HG03066 (cell line): ENCODE measurements around the gene CPLX1.
"Not testable (repeated sequence)": the region's sequence is repeated elsewhere in the genome, so short reads cannot be mapped to it uniquely, and the experiment has no call there.

Experiments
- ATAC-seq: cut with Tn5 transposase; IDR thresholded peaks from one replicate; pipeline ENCODE4 v1.9.1; 2021; ENCODE audit warnings: low read depth; ENCODE audit not compliant: unreplicated experiment

Gene CPLX1

DNA sequence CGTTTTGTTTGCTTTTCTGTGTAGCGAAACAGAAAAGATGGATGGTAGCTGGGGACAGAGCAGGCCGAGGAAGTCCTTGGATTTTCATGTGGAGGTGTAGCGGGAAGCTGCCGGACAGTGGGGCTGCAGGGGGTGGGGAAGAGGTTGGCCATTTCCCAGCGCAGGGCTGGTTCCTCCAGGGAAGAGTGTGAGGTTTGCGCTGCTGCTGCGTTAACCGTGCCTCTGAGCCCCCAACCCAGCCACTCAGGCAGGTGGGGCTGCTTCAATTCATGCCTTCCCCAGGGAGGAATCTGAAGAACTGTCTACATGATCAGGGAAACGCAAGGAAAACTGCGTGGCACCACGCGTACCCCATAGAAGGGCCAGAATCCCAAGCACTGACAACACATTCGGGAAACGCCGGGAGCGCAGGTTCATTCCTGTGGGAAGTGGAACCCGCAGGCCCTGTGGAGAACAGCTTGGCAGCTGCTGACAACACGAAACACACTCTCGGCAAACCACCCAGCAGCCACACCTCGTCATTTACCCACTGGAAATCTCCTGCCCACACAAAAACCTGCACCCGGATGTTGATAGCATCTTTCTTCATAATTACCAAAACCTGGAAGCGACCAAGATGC lies 62.6 kb downstream of the CPLX1 start:
- ATAC-seq, result no peak

DNA sequence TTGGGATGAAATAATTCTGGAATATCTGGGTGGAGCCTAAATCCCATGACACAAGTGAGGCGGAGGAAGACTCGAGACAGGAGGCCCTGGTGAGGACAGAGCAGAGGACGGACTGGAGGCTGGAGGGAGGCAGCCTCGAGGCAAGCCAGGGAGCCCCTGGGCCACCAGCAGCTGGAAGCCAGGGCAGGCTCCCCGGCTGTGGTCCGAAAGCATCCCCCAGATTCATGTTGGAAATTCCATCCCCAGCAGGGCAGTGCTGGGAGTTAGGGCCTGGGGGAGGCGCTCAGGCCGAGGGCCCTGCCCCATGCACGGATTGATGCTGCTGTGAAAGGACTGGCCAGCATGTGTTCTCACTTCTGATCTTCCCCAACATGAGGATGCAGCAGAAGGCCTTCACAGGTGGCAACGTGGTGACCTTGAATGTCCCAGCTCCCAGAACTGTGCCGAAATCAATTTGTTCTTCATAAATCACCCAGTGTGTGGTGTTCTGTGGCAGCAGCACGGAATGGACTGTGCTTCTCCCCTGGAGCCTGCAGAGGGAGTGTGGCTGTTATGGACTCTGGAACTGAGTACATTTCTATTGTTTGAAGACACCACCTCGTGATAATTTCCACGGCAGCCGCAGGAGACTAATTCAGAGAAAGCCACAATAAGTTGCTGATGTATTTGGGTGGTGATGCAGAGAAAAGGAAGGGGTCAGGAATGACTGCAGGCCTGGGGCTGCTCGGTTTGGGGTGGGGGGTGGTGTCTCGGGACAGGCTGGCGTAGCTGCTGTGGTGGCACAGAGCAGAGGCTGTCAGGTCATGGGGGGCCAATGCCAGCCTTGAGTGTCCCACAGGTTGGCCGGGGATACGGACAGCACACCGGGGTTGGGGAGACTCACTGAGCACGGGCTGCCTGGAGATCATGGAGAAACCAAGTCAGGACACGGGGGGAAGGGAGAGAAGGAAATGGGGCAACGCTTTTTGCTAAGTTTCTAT lies 63.4 kb downstream of the CPLX1 start:
- ATAC-seq, result no peak

DNA sequence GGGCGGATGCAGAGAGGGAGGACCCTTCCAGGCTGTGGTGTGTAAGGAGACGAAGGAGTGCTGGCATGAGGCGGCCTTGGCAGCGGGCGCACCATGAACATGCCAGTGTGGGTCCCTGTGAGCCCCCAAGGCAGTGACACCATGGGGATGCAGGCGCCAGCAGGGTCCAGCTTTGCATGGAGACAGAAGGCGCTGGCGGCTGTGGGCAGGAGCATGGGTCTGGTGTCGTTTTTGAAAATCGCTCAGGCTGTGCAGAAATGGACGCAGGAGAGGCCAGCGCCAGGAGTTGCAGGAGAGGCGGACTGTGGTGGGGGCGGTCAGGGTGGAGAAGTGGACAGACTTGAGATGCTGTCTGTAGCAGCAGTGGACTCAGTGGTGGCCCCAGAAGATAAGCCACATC lies 64.2 kb downstream of the CPLX1 start:
- no peak for ATAC-seq

DNA sequence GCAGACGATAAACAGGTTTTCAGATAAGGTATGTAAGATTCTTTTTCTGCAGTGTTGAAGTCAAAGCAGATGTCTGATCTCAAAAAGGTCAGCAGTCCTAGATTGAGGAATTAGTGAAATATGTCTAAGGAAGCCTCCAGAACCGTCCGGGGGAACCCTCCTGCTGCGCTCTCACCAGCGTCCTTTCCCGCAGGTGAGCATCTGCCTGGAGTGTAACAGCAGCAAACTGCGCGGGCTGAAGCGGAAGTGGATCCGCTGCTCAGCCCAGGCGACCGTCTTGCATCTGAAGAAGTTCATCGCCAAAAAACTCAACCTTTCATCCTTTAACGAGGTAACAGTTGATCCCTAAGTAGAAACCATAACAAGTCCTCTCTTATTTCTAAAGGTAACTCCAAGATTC lies 64.8 kb downstream of the CPLX1 start:
- no peak for ATAC-seq

DNA sequence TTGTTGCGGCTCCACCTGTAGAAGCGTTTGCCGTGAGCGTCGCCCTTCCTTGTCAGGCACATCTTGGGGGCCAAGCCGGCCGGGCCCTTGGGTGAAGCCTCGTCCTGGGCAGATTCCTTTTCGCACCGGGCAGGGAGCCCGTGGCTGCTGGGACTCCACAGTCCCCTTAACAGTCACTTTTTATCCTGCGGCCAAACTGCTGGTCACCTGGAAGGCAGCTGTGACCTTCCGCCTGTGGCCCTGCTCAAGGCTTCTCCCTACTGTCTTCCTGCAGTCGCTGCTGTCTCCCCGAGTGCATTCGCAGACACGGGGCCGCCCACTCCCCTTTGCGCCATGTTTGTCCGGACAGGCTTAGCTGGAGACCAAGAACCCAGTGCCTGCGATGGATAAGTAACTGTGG lies 65.3 kb downstream of the CPLX1 start:
- no peak for ATAC-seq

DNA sequence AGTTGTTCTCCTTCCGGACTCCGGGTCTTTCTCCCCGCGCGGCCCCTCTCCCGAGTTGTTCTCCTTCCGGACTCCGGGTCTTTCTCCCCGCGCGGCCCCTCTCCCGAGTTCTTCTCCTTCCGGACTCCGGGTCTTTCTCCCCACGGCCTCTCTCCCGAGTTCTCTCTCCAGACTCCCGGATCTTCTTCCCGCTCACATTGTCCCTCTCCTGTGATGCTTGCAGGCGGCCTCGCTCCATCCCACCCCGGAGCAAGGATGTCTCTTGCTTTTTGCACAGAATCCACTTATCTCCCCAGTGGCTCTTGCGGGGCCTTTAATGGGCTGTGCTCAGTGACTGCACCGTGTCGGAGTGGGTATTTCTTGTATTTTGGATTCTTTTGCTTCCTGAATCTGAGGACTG lies 66.1 kb downstream of the CPLX1 start:
- not testable (repeated sequence) for ATAC-seq

DNA sequence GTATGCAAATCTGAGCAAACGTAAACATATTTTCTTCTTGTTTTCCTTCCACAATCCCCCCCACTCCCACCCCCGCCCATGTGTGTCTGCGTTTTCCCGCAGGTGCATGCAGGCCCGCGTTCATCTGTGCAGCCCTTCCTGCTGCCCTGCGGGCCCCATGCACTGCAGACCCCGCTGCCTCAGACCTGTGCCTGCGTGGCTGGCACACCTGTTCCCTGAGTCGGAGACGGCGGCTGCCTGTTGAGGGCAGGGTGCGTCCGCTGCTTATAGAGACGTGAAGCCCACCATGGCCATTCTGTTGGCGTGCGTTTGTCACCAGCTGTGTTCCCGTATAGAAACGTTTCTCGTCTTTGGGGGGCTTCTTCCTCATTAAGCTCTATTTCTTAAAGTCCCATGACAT lies 68.8 kb downstream of the CPLX1 start:
- no peak for ATAC-seq

DNA sequence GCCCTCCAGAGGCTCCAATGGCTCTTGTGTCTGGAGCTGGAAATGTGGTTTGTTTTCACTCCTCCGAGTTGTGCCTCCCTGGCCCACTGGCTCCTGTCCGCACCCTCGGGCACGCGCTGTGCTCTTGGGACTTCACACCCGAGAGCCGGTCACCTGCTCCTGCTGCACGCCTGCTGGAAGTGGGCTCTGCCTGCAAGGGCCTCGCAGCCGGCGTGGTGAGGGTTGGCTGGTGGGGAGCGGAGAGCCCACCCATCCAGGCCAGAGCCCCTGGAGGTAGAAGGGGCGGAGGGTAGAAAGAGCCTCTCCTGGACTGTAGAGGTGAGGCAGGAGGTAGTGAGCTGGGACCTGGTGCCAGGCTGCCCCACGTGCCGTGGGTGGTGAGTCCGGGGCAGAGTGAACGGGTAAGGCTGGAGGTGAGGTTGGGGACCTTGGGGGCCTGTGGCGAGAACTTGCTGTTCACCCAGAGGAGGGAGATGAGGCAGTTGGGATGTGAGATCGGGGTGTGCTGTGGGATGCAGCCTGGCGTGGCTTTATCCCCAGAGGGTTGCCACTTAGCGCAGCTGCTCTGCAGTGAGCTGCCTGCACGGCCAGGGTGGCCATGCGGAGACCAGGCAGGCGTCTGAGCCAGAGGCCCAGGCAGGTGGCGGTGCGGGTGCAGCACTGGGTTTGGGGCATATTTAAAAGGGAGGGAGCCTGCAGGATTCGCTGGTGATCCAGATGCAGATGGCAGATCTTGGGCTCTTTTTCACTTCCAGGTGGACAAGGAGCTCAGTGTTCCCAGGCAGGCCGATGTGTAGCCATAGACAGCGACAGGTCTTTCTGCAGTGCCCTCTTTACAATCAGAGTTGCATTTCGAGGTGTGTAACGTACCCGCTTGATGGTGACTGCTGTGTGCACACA lies 71.5 kb downstream of the CPLX1 start:
- ATAC-seq, result no peak

DNA sequence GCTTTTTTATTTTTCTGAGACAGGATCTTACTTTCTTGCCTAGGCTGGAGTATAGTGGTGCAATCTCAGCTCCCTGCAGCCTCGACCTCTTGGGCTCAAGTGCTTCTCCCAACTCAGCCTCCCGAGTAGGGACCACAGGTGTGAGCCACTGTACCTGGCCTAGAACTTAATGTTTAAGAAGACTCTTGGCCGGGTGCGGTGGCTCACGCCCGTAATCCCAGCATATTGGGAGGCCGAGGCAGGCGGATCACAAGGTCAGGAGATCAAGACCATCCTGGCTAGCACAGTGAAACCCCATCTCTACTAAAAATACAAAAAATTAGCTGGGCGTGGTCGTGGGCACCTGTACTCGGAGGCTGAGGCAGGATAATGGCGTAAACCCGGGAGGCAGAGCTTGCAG lies 72.7 kb downstream of the CPLX1 start:
- ATAC-seq, result not testable (repeated sequence)

DNA sequence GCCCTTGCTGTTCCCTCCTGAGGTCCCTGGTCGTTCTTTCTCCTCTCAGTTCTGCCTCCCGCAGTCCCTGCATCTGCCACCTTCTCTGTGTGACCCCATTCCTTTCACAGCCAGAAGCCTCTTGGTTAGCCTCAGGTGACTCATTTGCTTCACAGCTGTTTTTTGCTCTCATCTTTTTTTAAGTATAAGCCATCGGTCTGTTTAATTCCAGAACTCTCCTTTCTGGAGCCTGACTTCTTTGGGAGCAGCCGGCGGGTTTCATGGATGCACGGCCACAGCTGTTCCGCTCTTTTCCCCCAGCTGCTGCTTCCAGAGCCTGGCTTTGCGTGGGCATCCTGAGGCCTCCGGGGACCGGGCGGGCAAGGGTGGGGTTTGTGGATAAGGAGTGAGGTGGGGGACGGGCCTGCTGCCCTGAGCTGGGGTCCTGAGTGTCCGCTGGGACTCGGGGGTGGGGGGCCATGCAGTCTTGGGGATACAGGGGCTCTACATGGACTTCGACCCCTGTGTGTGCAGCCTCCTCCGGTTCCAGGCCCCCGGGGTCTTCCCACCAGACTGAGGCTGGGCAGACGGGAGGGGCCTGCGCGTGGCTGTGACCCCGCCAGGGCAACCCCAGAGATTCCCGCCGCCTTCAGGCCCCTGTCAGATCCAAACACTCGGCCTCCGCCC lies 73.6 kb downstream of the CPLX1 start:
- no peak for ATAC-seq

DNA sequence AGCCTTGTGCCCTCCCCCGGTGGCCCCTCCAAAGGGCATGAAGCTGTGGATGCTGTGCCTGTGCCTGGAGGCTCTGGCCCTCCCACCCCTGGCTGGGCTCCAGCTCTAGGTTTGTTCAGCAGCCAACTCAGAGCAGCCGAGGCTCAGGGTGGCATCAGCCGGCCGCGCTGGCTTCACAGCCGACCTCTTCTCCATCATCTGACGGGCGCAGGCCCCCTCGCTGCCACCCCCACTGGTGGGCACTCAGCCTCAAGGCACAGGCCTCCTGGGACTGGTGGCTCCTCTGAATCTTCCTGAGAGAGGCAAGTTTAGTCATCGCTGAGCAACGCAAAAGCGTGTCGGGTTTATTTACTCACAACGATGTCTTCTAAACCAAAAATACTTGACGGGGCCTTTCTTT lies 74.3 kb downstream of the CPLX1 start:
- ATAC-seq, result no peak

DNA sequence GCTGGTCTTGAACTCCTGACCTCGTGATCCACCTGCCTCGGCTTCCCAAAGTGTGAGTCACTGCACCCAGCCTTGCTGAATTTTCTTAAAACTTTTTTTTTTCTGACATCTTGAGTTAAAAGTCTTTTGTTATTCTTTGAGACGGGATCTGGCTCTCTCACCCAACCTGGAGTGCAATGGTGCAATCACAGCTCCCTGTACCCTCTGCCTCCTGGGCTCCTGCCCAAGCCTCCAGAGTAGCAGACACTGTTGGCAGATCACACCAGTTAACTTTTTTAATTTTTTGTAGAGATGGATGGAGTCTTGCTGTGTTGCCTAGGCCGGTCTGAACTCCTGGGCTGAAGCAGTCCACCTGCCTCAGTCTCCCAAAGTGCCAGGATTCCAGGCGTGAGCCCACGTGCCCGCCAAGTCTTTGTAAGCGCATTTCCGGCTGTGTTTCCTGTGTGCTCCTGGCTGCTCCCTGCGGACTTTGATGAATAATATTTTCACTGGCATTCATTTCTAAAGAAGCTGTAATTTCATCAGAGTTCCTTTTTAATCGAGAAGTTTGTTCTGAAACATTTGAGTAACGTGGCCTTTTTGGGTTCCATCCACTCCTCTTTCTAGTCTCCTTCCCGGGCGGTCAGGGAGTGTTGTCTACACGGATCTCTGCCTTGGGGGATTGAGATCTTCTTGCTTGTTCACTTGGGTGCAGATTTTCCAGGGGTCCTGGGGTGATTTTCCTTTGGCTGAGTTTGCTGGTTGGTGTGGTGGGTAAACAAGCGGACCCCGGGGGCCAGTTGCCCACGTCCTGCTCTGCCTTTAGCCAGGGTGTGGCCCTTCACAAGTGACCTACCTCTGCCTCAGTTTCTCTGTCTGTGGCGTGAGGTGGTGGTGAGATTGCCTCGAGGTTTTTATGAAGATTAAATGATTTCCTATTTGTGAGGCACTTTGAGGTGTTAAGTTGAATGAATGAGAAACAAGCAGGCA lies 75.9 kb downstream of the CPLX1 start:
- no peak for ATAC-seq

DNA sequence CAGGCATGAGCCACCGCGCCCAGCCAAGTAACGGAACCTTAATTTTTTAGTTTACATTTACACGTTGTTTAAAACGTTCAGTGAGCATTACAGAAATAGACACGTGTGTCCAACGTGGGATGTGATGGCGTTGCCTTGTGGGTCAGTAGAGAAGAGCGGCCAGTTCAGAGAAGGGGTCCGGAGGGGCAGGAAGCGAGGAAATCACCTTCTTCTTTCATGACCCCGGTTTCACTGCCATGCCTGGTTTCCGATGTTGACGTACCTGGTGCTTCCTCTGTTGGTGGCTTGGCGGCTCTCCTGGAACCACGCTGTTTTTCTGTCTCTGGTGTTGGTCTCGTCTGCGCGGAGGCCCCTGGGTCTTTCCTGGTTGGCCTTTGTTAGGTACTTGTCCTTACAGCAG lies 77.5 kb downstream of the CPLX1 start:
- no peak for ATAC-seq

DNA sequence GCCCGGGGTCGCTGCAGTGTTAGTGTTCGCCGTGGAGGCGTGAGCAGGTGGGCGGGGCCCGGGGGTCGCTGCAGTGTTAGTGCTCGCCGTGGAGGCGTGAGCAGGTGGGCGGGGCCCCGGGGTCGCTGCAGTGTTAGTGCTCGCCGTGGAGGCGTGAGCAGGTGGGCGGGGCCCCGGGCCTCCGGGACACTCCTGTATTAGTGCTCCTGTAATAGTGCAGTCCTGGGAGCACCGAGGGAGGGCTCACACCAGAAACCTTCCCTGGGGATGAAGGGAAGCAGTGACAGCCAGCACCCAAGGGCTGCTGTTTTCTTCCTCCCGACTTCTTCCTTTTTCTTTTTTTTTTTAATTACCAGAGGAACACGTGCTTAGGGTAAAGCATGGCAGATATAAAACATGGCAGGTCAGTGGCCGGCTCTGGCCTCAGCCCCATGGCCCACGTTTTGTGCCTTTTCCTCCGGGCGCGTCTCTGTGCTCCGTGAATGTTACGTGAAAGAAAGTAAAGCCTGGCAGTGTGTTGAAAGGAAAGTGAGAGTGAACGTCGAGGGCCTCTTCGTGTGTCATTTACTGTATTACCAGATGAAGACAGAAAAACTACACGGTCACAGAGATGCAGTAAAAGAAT lies 78.3 kb downstream of the CPLX1 start:
- ATAC-seq, result no peak

DNA sequence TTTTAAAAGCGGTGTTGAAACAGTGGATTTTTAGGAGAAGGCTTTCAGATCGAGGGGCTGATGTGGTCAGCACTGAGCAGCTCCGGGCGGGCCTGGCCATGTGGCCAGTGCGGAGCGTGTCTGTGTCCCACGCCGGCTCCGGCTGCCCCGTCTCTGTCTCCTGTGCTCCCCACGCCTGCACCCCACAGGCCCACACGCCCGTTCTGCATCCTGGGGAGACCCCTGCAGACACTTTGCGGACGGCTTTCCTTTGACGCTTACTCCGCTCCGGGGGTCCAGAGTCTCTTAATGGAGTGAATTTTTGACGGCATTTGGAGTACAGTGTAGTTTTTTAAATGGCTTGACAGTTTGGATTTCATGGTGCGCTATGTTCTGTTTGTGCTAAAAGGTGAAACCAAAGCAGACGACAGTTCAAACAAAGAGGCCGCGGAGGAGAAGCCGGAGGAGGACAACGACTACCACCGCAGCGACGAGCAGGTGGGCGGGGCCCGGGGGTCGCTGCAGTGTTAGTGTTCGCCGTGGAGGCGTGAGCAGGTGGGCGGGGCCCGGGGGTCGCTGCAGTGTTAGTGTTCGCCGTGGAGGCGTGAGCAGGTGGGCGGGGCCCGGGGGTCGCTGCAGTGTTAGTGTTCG lies 81.6 kb downstream of the CPLX1 start:
- ATAC-seq, result no peak

DNA sequence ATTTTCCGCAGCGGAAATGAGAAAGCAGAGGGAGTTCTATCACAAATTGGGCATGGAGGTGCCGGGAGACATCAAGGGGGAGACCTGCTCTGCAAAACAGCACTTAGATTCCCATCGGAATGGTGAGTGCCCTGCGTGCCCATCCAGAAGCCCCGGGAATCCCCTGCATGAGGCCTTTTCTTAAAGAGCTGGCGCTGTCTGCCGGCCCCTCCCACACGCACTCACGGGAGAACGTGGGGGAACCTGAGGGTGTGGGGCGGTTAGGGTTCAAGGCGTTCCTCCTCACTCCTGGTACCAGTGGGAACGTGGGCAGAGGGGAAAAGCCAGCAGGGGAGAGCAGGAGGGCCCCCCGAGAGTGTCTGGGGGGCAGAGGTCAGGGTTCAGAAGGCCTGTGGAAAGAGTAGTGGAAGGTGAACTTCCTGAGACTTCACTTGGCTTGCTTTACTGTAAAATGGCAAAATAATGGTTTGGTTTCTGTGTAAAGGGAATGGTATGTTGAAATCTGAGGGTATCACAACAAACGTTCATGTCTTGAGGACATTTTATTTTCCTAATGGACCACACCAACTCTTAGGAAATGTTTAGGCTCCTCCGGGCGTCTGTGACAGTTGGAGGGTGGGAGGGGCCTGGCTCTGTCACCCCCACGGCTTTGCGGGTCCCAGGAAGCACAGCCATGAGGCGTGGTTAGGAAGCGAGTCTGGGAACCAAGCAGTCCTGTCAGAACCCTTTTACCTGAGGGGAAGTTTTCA lies 82.3 kb downstream of the CPLX1 start:
- no peak for ATAC-seq

DNA sequence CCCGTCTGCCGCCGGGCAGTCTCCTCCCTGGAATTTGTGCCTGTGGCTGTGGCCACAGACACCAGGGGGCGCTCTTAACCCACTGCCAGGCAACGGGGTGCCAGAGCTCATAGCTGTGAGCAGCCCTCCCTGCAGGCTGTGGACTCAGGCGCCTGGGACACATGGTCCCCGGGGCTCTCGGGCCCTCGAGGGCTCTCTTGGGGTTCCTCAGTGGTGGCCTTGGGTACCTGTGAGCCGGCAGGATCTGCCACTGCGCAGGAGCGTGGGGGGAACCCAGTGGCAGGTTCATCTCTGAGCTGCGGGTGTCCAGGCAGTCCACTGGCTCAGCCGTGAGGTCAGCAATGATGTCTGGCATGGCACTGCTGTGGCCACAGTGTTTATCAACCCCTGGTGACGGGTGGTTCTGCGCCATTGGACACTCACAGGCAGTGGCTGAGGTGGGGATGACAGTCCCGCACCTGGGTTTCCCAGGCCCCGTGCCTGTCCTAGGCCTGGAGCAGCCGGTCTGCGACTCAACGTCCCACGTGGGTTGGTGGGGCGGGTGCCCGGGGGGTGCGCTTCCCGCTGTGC lies 83.1 kb downstream of the CPLX1 start:
- no peak for ATAC-seq
